ENCODE results near the gene SPA17. TPM values are rescaled to one million over a fixed set of nuclear protein-coding genes. Genes with fewer than 3 reads are reported as not detected.

Gene SPA17
- total RNA-seq, 2 donors from 2014 or later = 2.5 to 2.6 TPM

GRCh38 chr11:124717786-124718651, 44.3 kb downstream of the SPA17 start:
- Mint-ChIP-seq H3K36me3 (ENCODE audit: insufficient read depth in 2 of 2) (no peaks in the 10 kb centered on the region), H3K4me3 (peak overlapping the region; percentile 73 to 90), H3K9me3 (no peaks in the 10 kb centered on the region), H3K27ac (no peak overlapping the region), H3K27me3 (ENCODE audit: low read depth) (peaks cover 61% of the 10 kb centered on the region), H3K4me1 (ENCODE audit: low read depth) (peaks cover 15% of the 10 kb centered on the region)
- DNase-seq = peak in 1 of 2 donors; percentile 12
- peak; percentile 60 to 64 for ATAC-seq (replicated peaks in 1 of 2)

- peaks cover 15% of the 10 kb centered on the region for H3K4me1 Mint-ChIP-seq (ENCODE audit: low read depth)
- no peaks in the 10 kb centered on the region for H3K36me3 Mint-ChIP-seq (ENCODE audit: insufficient read depth in 2 of 2)
- ATAC-seq (replicated peaks in 1 of 2) (no peak), DNase-seq (no peak)
- peak overlapping the region; percentile 29 to 90 for H3K4me3 Mint-ChIP-seq
- H3K9me3 Mint-ChIP-seq = no peaks in the 10 kb centered on the region
- no peak overlapping the region for H3K27ac Mint-ChIP-seq
- H3K27me3 Mint-ChIP-seq (ENCODE audit: low read depth) = peaks cover 69% of the 10 kb centered on the region
Measured at GRCh38 chr11:124718801-124719200, 45.1 kb downstream of the SPA17 start.

GRCh38 chr11:124719534-124719933, 45.8 kb downstream of the SPA17 start:
- Mint-ChIP-seq H3K36me3 (ENCODE audit: insufficient read depth in 2 of 2) (no peaks in the 10 kb centered on the region), H3K27ac (no peak overlapping the region), H3K4me3 (peak overlapping the region in 1 of 2 donors; percentile 29), H3K9me3 (no peaks in the 10 kb centered on the region), H3K4me1 (ENCODE audit: low read depth) (peaks cover 15% of the 10 kb centered on the region), H3K27me3 (ENCODE audit: low read depth) (peaks cover 69% of the 10 kb centered on the region)
- DNase-seq (no peak), ATAC-seq (replicated peaks in 1 of 2) (no peak)

- Mint-ChIP-seq H3K27me3 (ENCODE audit: low read depth) (peaks cover 72% of the 10 kb centered on the region), H3K36me3 (ENCODE audit: insufficient read depth in 2 of 2) (no peaks in the 10 kb centered on the region)
Measured at GRCh38 chr11:124722176-124722575, 48.5 kb downstream of the SPA17 start.

GRCh38 chr11:124724979-124725718, 51.4 kb downstream of the SPA17 start:
- no peak for ATAC-seq (replicated peaks in 1 of 2)
- Mint-ChIP-seq H3K27ac (no peak overlapping the region), H3K4me1 (ENCODE audit: low read depth) (peaks cover 13% of the 10 kb centered on the region), H3K4me3 (no peak overlapping the region), H3K27me3 (ENCODE audit: low read depth) (peaks cover 43% of the 10 kb centered on the region), H3K9me3 (no peaks in the 10 kb centered on the region), H3K36me3 (ENCODE audit: insufficient read depth in 2 of 2) (no peaks in the 10 kb centered on the region)
- no peak for DNase-seq

More at GRCh38 chr11:124722176-124722575, 48.5 kb downstream of the SPA17 start:
- H3K9me3 Mint-ChIP-seq = no peaks in the 10 kb centered on the region
- H3K4me1 Mint-ChIP-seq (ENCODE audit: low read depth) = peaks cover 21% of the 10 kb centered on the region
- no peak for ATAC-seq (replicated peaks in 1 of 2)
- DNase-seq = no peak
- H3K27ac Mint-ChIP-seq = no peak overlapping the region
- no peak overlapping the region for H3K4me3 Mint-ChIP-seq

- DNase-seq (no peak), ATAC-seq (replicated peaks in 1 of 2) (no peak)
- Mint-ChIP-seq H3K4me1 (ENCODE audit: low read depth) (peaks cover 13% of the 10 kb centered on the region), H3K27ac (no peak overlapping the region), H3K27me3 (ENCODE audit: low read depth) (peaks cover 40% of the 10 kb centered on the region), H3K4me3 (no peak overlapping the region), H3K9me3 (no peaks in the 10 kb centered on the region), H3K36me3 (ENCODE audit: insufficient read depth in 2 of 2) (no peaks in the 10 kb centered on the region)
Measured at GRCh38 chr11:124725719-124726105, 52.0 kb downstream of the SPA17 start.

GRCh38 chr11:124727474-124727873, 53.8 kb downstream of the SPA17 start:
- H3K4me3 Mint-ChIP-seq = no peak overlapping the region
- DNase-seq = no peak
- H3K27ac Mint-ChIP-seq = no peak overlapping the region
- ATAC-seq (replicated peaks in 1 of 2) = no peak
- peaks cover 7% of the 10 kb centered on the region for H3K4me1 Mint-ChIP-seq (ENCODE audit: low read depth)
- H3K27me3 Mint-ChIP-seq (ENCODE audit: low read depth) = peaks cover 30% of the 10 kb centered on the region
- H3K36me3 Mint-ChIP-seq (ENCODE audit: insufficient read depth in 2 of 2) = no peaks in the 10 kb centered on the region
- no peaks in the 10 kb centered on the region for H3K9me3 Mint-ChIP-seq

- ATAC-seq (replicated peaks in 1 of 2) (no peak), DNase-seq (no peak)
- Mint-ChIP-seq H3K36me3 (ENCODE audit: insufficient read depth in 2 of 2) (no peaks in the 10 kb centered on the region), H3K4me3 (no peak overlapping the region), H3K4me1 (ENCODE audit: low read depth) (peaks cover 6% of the 10 kb centered on the region), H3K27me3 (ENCODE audit: low read depth) (peaks cover 23% of the 10 kb centered on the region), H3K9me3 (no peaks in the 10 kb centered on the region), H3K27ac (no peak overlapping the region)
Measured at GRCh38 chr11:124728134-124728533, 54.4 kb downstream of the SPA17 start.

GRCh38 chr11:124729571-124729970, 55.9 kb downstream of the SPA17 start:
- no peak for ATAC-seq (replicated peaks in 1 of 2)
- H3K9me3 Mint-ChIP-seq = no peaks in the 10 kb centered on the region
- DNase-seq = no peak
- H3K4me3 Mint-ChIP-seq = no peak overlapping the region
- no peaks in the 10 kb centered on the region for H3K36me3 Mint-ChIP-seq (ENCODE audit: insufficient read depth in 2 of 2)
- peaks cover 6% of the 10 kb centered on the region for H3K4me1 Mint-ChIP-seq (ENCODE audit: low read depth)
- peaks cover 16% of the 10 kb centered on the region for H3K27me3 Mint-ChIP-seq (ENCODE audit: low read depth)
- H3K27ac Mint-ChIP-seq = no peak overlapping the region

GRCh38 chr11:124732230-124732629, 58.5 kb downstream of the SPA17 start:
- H3K27me3 Mint-ChIP-seq (ENCODE audit: low read depth) = no peaks in the 10 kb centered on the region
- H3K27ac Mint-ChIP-seq = no peak overlapping the region
- no peaks in the 10 kb centered on the region for H3K4me1 Mint-ChIP-seq (ENCODE audit: low read depth)
- no peaks in the 10 kb centered on the region for H3K36me3 Mint-ChIP-seq (ENCODE audit: insufficient read depth in 2 of 2)
- no peak overlapping the region for H3K4me3 Mint-ChIP-seq
- DNase-seq (no peak), ATAC-seq (replicated peaks in 1 of 2) (no peak)
- H3K9me3 Mint-ChIP-seq = no peaks in the 10 kb centered on the region

- no peak for ATAC-seq (replicated peaks in 1 of 2)
- H3K27ac Mint-ChIP-seq = no peak overlapping the region
- no peak overlapping the region for H3K4me3 Mint-ChIP-seq
- no peaks in the 10 kb centered on the region for H3K9me3 Mint-ChIP-seq
- peaks cover 23% of the 10 kb centered on the region for H3K4me1 Mint-ChIP-seq (ENCODE audit: low read depth)
- no peaks in the 10 kb centered on the region for H3K36me3 Mint-ChIP-seq (ENCODE audit: insufficient read depth in 2 of 2)
- H3K27me3 Mint-ChIP-seq (ENCODE audit: low read depth) = peaks cover 22% of the 10 kb centered on the region
- no peak for DNase-seq
Measured at GRCh38 chr11:124736736-124737135, 63.0 kb downstream of the SPA17 start.

GRCh38 chr11:124737638-124738305, 64.1 kb downstream of the SPA17 start:
- Mint-ChIP-seq H3K4me1 (ENCODE audit: low read depth) (peaks cover 26% of the 10 kb centered on the region), H3K9me3 (no peaks in the 10 kb centered on the region), H3K27me3 (ENCODE audit: low read depth) (peaks cover 26% of the 10 kb centered on the region), H3K36me3 (ENCODE audit: insufficient read depth in 2 of 2) (no peaks in the 10 kb centered on the region), H3K4me3 (no peak overlapping the region), H3K27ac (no peak overlapping the region)
- DNase-seq (no peak), ATAC-seq (replicated peaks in 1 of 2) (no peak)
